OCI-LY1 (cell line): Measurements from ENCODE around the gene CATSPERZ.

Experiments
- H2AFZ ChIP-seq: fragments of 200-600 bp; sonication (generic), shearing (Covaris generic); 2 replicates; pipeline ENCODE4 v1.6.0; 2014; ENCODE audit warnings: antibody characterized with exemption, mild to moderate bottlenecking, low read length
- H3F3A ChIP-seq: fragments of 200-600 bp; sonication (generic), shearing (Covaris generic); 2 replicates; pipeline ENCODE4 v1.6.0; 2014; ENCODE audit warnings: mild to moderate bottlenecking, antibody characterized with exemption, low read length, moderate library complexity; ENCODE audit not compliant: insufficient read depth
- H3K27ac ChIP-seq: fragments of 200-600 bp; sonication (generic); 2 replicates; pipeline ENCODE4 v1.5.1; 2014; ENCODE audit warnings: low read length, mixed run types, mild to moderate bottlenecking, low read depth; ENCODE audit not compliant: poor library complexity, severe bottlenecking
- H3K27me3 ChIP-seq: fragments of 200-600 bp; sonication (generic); 2 replicates; pipeline ENCODE4 v1.6.0; 2014; ENCODE audit warnings: antibody characterized with exemption, mild to moderate bottlenecking, low read length, moderate library complexity; ENCODE audit not compliant: insufficient read depth
- H3K36me3 ChIP-seq: fragments of 200-600 bp; sonication (generic); 2 replicates; pipeline ENCODE4 v1.6.1; 2014; ENCODE audit warnings: mild to moderate bottlenecking, antibody characterized with exemption, low read length, moderate library complexity, mixed read lengths; ENCODE audit not compliant: insufficient read depth
- H3K4me1 ChIP-seq: fragments of 200-600 bp; sonication (generic); 2 replicates; pipeline ENCODE4 v1.5.1; 2014; ENCODE audit warnings: mild to moderate bottlenecking, low read length, moderate library complexity; ENCODE audit not compliant: insufficient read depth, severe bottlenecking
- H3K4me2 ChIP-seq: fragments of 200-600 bp; sonication (generic), shearing (Covaris generic); 2 replicates; pipeline ENCODE4 v1.6.1; 2014; ENCODE audit warnings: low read length
- H3K4me3 ChIP-seq: fragments of 200-600 bp; sonication (generic); 2 replicates; pipeline ENCODE4 v1.5.1; 2014; ENCODE audit warnings: low read length, low read depth, mild to moderate bottlenecking, mixed read lengths; ENCODE audit not compliant: poor library complexity, severe bottlenecking
- H3K79me2 ChIP-seq: fragments of 200-600 bp; shearing (Covaris generic); 2 replicates; pipeline ENCODE4 v1.6.1; 2016; ENCODE audit warnings: mixed run types, low read length, mixed read lengths; ENCODE audit not compliant: insufficient read depth
- H3K9ac ChIP-seq: fragments of 200-600 bp; sonication (generic), shearing (Covaris generic); 2 replicates; pipeline ENCODE4 v1.6.1; 2014; ENCODE audit warnings: mild to moderate bottlenecking, low read length, mixed read lengths
- H3K9me2 ChIP-seq: fragments of 200-600 bp; sonication (generic), shearing (Covaris generic); 2 replicates; pipeline ENCODE4 v1.6.1; 2014; ENCODE audit warnings: low read depth, mild to moderate bottlenecking, low read length, mixed read lengths
- H3K9me3 ChIP-seq: fragments of 200-600 bp; shearing (Covaris generic); 2 replicates; pipeline ENCODE4 v1.6.1; 2014; ENCODE audit warnings: low read length, mixed read lengths
- H4K20me1 ChIP-seq: fragments of 200-600 bp; sonication (generic), shearing (Covaris generic); 2 replicates; pipeline ENCODE4 v1.6.0; 2016; ENCODE audit warnings: mild to moderate bottlenecking, low read length; ENCODE audit not compliant: insufficient read depth
- CTCF ChIP-seq: fragments of 200-600 bp; sonication (generic), shearing (Covaris generic); IDR thresholded peaks from 2 replicates; pipeline ENCODE4 v1.5.1; 2017; ENCODE audit warnings: mild to moderate bottlenecking, antibody characterized with exemption, low read length, moderate library complexity, mixed read lengths
- EZH2 ChIP-seq: fragments of 200-600 bp; sonication (generic), shearing (Covaris generic); IDR thresholded peaks from 2 replicates; pipeline ENCODE4 v1.8.0; 2017; ENCODE audit warnings: borderline replicate concordance, mixed run types, mild to moderate bottlenecking, antibody characterized with exemption, low read length, moderate library complexity, mixed read lengths

Gene CATSPERZ

GRCh38 chr11:64266339-64266738, 33.8 kb upstream of the CATSPERZ start:
- Histone ChIP-seq H4K20me1 (no peaks in the 10 kb centered on the region), H3K9me2 (no peaks in the 10 kb centered on the region), H3K36me3 (peaks cover 14% of the 10 kb centered on the region), H3K4me1 (peaks cover 16% of the 10 kb centered on the region), H3K9ac (no peak overlapping the region), H3K27ac (no peak overlapping the region), H3F3A (no peaks in the 10 kb centered on the region), H3K4me3 (no peak overlapping the region), H2AFZ (no peak overlapping the region), H3K79me2 (no peaks in the 10 kb centered on the region), H3K27me3 (no peaks in the 10 kb centered on the region), H3K9me3 (no peaks in the 10 kb centered on the region), H3K4me2 (no peak overlapping the region)
- TF ChIP-seq EZH2, result no peak
- no peak for TF ChIP-seq CTCF

GRCh38 chr11:64267207-64267945, 32.8 kb upstream of the CATSPERZ start:
- H3K9ac ChIP-seq, result peak overlapping the region; percentile 91; the same call in 1 of the 2 replicates

GRCh38 chr11:64268025-64268892, 31.9 kb upstream of the CATSPERZ start:
- Histone ChIP-seq H4K20me1 (no peaks in the 10 kb centered on the region), H3K4me2 (peak overlapping the region; percentile 93), H3K4me1 (peaks cover 27% of the 10 kb centered on the region), H3K9me2 (no peaks in the 10 kb centered on the region), H2AFZ (no peak overlapping the region), H3F3A (no peaks in the 10 kb centered on the region), H3K9ac (peak overlapping the region; percentile 91), H3K9me3 (no peaks in the 10 kb centered on the region), H3K79me2 (no peaks in the 10 kb centered on the region), H3K27me3 (no peaks in the 10 kb centered on the region), H3K4me3 (peak overlapping the region; percentile 74), H3K36me3 (no peaks in the 10 kb centered on the region), H3K27ac (peak overlapping the region; percentile 91)
- TF ChIP-seq EZH2 (no peak), CTCF (no peak)

More at GRCh38 chr11:64267207-64267945, 32.8 kb upstream of the CATSPERZ start:
- Histone ChIP-seq H3K79me2 (no peaks in the 10 kb centered on the region), H3K27me3 (no peaks in the 10 kb centered on the region), H3K36me3 (peaks cover 8% of the 10 kb centered on the region), H3K4me2 (peak overlapping the region; percentile 93; the same call in 1 of the 2 replicates), H2AFZ (no peak overlapping the region), H3K27ac (peak overlapping the region; percentile 91), H3K9me3 (no peaks in the 10 kb centered on the region), H3K9me2 (no peaks in the 10 kb centered on the region), H3K4me1 (peaks cover 27% of the 10 kb centered on the region), H3K4me3 (no peak overlapping the region), H3F3A (no peaks in the 10 kb centered on the region), H4K20me1 (no peaks in the 10 kb centered on the region)
- TF ChIP-seq EZH2, result no peak
- TF ChIP-seq CTCF, result no peak
